Measurements from ENCODE around the gene MUC5B. TPM values are rescaled to one million over a fixed set of nuclear protein-coding genes. Genes with fewer than 3 reads are reported as not detected.

MUC5B gene
- total RNA-seq, 2 experiments from 2014 or later = not detected

DNA sequence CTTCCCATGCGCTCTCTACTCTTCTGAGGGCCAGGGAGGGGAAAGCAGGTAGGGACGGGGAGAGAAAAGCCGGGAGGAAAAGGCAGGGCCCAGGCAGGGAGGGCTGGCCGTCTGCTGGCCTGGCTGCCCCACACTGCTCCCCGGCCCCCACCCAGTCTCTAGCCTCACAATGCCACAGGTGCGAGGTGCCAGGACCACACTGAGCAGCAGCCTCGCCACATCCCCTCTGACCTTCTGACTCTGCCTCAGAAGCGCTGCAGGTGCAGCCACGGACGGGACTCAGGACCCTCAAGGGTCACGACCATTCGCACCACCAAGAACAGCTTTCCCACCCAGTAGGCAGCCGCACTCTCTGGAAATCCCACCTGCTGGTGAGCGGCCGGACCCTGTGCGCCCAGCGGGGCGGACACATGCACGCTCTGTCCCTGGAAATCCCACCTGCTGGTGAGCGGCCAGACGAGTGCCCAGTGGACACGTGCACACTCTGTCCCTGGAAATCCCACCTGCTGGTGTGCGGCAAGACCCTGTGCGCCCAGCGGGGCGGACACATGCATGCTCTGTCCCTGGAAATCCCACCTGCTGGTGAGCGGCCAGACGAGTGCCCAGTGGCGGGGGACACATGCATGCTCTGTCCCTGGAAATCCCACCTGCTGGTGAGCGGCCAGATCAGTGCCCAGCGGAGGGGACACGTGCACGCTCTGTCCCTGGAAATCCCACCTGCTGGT lies 66.5 kb downstream of the MUC5B start:
- H3K27me3 Mint-ChIP-seq = no peaks in the 10 kb centered on the region
- H3K9me3 Mint-ChIP-seq = no peaks in the 10 kb centered on the region
- no peaks in the 10 kb centered on the region for H3K4me1 Mint-ChIP-seq
- no peak overlapping the region for H3K4me3 Mint-ChIP-seq
- ATAC-seq (ENCODE audit: low read depth) = no peak
- POLR2A ChIA-PET = no interaction called here
- H3K36me3 Mint-ChIP-seq = peaks cover 4% of the 10 kb centered on the region
- peak; percentile 19 for DNase-seq
- no peak overlapping the region for H3K27ac Mint-ChIP-seq

DNA sequence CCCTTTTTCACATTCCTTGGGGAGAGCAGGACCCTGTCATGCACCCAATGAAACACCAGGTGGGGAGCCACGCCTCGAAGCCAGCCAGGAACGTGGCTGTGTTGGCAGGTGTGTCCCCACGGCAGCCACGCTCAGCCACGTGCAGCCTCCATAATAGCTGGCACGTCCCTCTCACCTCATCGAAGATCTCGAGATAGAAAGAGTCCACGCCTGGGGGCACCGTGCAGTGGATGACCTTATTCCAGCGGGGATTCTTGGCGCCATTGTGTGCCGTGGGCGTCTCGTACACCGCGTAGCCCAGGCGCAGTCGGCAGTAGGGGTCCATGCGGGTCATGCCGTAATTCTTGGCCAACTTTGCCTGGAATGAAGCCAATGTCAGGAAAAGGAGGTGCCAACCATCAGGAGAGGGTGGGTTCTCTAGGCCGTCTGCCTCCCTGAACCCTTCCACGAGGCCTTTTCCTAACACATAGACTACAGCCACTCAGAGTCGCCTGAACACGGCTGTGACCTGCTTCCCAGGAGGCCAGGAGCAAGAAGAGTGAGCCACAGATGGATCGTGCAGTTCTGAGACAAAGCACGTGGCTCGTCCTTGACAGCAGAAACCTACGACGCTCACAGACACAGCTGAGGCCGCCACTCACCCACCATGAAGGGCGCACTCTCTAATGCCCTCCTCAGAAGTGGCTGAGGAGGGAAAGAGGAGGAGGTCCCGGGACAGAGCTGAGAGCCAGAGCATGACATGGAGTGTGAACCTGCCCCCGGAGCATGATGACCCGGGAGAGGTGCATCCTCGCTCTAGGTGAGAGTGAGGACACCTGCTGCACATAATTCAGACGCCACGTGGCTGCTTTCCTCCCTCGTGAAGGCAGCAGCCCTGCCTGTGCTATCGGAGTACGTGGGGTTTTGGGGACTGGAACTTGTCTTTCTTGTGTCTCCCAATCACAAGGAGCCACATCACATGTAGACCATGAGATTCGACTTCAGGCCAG lies 67.5 kb downstream of the MUC5B start:
- Mint-ChIP-seq H3K4me3 (no peak overlapping the region), H3K27me3 (no peaks in the 10 kb centered on the region), H3K9me3 (no peaks in the 10 kb centered on the region), H3K4me1 (no peaks in the 10 kb centered on the region), H3K36me3 (peaks cover 2% of the 10 kb centered on the region), H3K27ac (no peak overlapping the region)
- DNase-seq (peak; percentile 12), ATAC-seq (ENCODE audit: low read depth) (no peak)
- POLR2A ChIA-PET = no interaction called here

DNA sequence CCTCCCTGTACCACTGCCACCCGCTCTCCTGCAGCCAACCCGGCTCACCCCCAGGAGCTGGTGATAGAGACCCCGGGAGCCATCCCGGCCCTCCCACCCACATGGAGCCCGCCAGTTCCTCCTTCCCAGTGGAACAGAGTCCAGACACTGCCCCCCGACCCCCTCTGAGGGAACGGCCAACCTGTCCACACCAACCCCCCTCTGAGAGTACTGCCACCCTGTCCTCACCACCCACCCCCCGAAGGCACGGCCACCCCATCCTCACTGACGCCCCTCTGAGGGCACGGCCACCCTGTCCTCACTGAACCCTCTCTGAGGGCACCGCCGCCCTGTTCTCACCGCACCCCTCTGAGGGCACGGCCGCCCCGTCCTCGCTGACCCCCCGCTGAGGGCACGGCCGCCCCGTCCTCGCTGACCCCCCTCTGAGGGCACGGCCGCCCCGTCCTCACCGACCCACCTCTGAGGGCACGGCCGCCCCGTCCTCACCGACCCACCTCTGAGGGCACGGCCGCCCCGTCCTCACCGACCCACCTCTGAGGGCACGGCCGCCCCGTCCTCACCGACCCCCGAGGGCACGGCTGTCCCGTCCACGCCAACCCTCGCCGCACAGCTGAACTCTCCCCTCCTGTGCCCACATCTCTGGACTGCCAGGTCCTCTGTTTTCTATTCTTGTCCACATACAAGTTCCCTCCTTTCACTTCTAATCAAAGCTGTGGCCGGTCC lies 68.6 kb downstream of the MUC5B start:
- no peaks in the 10 kb centered on the region for H3K27me3 Mint-ChIP-seq
- no peak overlapping the region for H3K27ac Mint-ChIP-seq
- no peaks in the 10 kb centered on the region for H3K4me1 Mint-ChIP-seq
- DNase-seq (peak; percentile 17), ATAC-seq (ENCODE audit: low read depth) (no peak)
- POLR2A ChIA-PET = no interaction called here
- H3K9me3 Mint-ChIP-seq = no peaks in the 10 kb centered on the region
- H3K4me3 Mint-ChIP-seq = no peak overlapping the region
- H3K36me3 Mint-ChIP-seq = peaks cover 1% of the 10 kb centered on the region

DNA sequence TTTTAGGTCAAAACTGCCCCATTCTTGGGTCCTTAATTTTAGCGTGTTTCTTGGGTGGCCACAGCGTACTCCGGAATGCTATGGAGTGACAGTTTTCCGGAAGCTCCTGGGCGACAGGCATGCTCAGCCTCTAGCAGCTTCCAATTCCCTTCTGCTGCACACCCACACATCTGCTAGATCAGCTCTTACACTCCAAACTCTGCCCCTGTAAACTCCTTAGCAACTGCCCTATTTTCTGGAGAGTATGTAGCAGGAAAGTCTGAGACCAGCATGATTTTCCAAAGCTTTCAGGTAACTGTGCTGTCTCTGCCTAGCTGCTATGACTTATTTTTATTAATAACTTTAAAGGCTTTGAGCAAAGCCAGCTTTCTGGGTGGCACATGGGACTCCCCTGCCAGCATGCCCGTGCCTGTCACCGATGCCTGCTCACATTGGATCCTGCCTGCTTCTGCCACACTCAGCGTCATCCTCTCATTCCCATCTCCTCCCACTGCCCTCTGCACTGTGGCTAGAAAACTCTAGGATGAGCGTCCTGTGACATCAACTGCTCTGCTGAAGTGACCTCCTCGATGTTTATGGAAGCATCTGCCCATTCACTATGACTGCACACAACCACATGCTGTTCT lies 69.3 kb downstream of the MUC5B start:
- Mint-ChIP-seq H3K27ac (no peak overlapping the region), H3K4me1 (no peaks in the 10 kb centered on the region), H3K36me3 (peaks cover 1% of the 10 kb centered on the region), H3K27me3 (no peaks in the 10 kb centered on the region), H3K4me3 (no peak overlapping the region), H3K9me3 (no peaks in the 10 kb centered on the region)
- POLR2A ChIA-PET = no interaction called here
- DNase-seq (no peak), ATAC-seq (ENCODE audit: low read depth) (no peak)

DNA sequence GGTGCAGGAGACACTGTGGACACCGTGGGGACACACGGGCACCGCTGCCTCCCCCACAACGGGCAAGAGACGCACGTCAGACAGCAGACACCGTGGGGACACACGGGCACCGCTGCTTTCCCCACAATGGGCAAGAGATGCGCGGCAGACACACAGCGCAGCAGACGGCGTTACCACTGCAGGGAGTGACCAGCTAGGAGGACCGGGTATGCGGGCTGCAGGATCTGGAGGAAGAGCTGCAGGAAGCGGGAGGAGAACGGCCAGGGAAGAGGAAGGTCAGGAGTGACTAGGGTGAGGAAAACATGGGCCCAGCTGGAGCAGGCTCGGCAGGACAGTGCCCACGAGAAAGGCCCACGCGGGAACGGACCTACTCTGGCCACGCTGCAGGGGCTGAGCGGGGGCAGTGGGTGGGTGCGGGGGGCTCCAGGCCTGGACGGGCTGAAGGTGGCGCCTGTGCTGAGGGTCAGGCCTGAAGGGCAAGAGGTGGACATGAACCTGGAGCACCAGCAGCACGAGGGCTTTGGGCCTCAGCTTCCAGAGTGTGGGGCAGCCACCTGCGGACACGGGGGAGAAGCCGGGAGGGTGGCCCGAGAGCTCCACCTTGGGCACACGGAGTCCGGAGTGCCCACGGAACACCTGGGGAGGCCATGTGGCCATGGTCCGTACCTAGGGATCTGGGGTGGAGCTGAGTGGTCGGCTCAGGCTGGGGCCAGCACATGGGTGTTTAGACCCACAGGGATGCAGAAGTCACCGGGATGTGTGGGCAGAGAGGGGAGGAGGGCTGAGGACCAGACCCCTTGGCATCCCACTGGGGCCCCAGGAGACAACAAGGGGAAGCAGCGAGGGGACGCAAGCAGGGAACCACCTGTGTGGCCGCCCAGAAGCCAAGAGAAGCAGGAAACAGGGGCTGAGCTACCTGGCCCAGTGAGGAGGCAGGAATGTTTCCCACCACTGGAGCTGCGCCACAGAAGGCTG lies 70.1 kb downstream of the MUC5B start:
- no peaks in the 10 kb centered on the region for H3K36me3 Mint-ChIP-seq
- H3K4me1 Mint-ChIP-seq = no peaks in the 10 kb centered on the region
- H3K27me3 Mint-ChIP-seq = no peaks in the 10 kb centered on the region
- no peak overlapping the region for H3K27ac Mint-ChIP-seq
- no peaks in the 10 kb centered on the region for H3K9me3 Mint-ChIP-seq
- peak; percentile 26 for DNase-seq
- H3K4me3 Mint-ChIP-seq = no peak overlapping the region
- no peak for ATAC-seq (ENCODE audit: low read depth)
- POLR2A ChIA-PET = no interaction called here

DNA sequence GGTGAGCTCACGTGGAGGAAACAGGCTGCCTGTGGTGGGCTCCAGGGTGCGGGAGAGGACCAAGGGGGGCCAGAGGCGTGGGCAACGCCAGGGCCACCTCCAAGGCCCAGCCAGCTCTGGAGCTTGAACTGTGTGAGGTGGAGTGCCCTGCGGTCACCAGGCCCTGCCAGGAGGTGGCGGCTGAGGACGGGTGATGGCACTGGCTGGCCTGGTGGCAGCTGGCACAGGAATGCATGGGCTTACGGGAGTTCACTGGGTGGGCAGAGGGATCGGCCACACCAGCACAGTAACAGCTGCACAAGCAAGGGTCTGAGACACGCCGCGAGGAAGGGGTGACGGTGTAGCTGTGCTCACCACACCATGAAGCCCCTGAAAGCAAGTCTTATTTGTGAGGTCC lies 70.8 kb downstream of the MUC5B start:
- H3K27me3 Mint-ChIP-seq = no peaks in the 10 kb centered on the region
- peak; percentile 46 for DNase-seq
- no peaks in the 10 kb centered on the region for H3K4me1 Mint-ChIP-seq
- H3K9me3 Mint-ChIP-seq = no peaks in the 10 kb centered on the region
- no peak overlapping the region for H3K27ac Mint-ChIP-seq
- no peak overlapping the region for H3K4me3 Mint-ChIP-seq
- peak; percentile 67 for ATAC-seq (ENCODE audit: low read depth)
- POLR2A ChIA-PET = no interaction called here
- no peaks in the 10 kb centered on the region for H3K36me3 Mint-ChIP-seq

DNA sequence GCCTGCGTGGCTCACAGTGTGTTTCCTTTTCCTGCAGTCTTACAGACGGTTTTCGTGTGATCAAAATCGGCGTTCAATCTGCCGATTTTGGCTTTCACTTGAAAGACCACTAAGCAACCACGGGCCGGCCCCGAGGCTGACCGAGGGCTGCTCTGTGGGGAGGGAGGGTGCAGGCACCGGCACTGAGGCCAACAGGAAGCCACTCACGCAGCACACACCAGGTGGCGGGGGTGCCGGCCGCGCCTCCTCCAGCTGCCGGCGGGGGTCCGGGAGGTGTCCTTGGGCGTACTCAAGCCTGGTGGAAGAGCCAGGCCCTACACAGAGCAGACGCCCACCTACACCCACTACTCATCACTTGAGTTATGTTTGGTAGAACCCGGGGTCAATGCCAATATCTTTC lies 72.2 kb downstream of the MUC5B start:
- DNase-seq = no peak
- Mint-ChIP-seq H3K27ac (no peak overlapping the region), H3K36me3 (no peaks in the 10 kb centered on the region), H3K27me3 (no peaks in the 10 kb centered on the region), H3K9me3 (no peaks in the 10 kb centered on the region), H3K4me3 (no peak overlapping the region), H3K4me1 (no peaks in the 10 kb centered on the region)
- POLR2A ChIA-PET = no interaction called here
- ATAC-seq (ENCODE audit: low read depth) = no peak

DNA sequence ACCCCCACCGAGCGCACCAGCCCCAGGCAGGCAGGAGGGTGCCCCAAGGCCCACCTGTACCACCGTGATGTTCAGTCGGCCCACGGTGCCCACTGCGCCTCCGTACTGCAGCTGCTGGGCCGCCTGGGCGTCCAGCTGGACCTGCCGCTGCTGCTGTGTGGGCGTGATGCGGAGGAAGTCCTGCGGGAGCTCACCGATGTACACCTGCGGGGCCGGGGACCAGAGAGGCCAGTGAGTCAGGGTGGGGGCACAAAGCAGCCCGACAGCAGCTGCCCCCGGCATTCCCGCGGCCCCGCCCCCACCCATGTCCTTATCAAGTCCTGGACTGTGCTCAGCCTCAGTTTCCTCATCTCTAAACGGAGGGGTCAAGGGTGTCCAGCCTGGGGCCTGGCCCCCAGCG lies 72.7 kb downstream of the MUC5B start:
- H3K27me3 Mint-ChIP-seq = no peaks in the 10 kb centered on the region
- no peaks in the 10 kb centered on the region for H3K36me3 Mint-ChIP-seq
- no peak for DNase-seq
- H3K27ac Mint-ChIP-seq = no peak overlapping the region
- no peak for ATAC-seq (ENCODE audit: low read depth)
- no peak overlapping the region for H3K4me3 Mint-ChIP-seq
- H3K4me1 Mint-ChIP-seq = no peaks in the 10 kb centered on the region
- no peaks in the 10 kb centered on the region for H3K9me3 Mint-ChIP-seq
- POLR2A ChIA-PET = no interaction called here

DNA sequence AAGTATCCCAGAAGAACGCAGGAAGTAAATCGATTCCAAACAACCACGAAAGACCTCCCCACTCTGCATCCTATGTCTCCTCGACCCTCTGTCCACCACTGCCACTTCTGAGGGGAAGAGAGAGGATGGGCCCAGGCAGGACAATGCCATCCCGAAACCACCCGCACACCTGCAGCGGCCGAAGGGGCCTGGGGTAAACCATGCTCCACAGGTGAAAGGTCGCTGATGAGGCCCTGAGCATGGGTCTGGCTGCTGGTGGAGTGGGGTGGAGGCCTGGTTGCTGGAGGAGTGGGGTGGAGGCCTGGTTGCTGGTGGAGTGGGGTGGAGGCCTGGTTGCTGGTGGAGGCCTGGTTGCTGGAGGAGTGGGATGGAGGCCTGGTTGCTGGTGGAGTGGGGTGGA lies 73.4 kb downstream of the MUC5B start:
- Mint-ChIP-seq H3K4me3 (no peak overlapping the region), H3K36me3 (no peaks in the 10 kb centered on the region), H3K27me3 (no peaks in the 10 kb centered on the region), H3K9me3 (no peaks in the 10 kb centered on the region), H3K27ac (no peak overlapping the region), H3K4me1 (no peaks in the 10 kb centered on the region)
- ATAC-seq (ENCODE audit: low read depth) (no peak), DNase-seq (no peak)
- POLR2A ChIA-PET = no interaction called here

DNA sequence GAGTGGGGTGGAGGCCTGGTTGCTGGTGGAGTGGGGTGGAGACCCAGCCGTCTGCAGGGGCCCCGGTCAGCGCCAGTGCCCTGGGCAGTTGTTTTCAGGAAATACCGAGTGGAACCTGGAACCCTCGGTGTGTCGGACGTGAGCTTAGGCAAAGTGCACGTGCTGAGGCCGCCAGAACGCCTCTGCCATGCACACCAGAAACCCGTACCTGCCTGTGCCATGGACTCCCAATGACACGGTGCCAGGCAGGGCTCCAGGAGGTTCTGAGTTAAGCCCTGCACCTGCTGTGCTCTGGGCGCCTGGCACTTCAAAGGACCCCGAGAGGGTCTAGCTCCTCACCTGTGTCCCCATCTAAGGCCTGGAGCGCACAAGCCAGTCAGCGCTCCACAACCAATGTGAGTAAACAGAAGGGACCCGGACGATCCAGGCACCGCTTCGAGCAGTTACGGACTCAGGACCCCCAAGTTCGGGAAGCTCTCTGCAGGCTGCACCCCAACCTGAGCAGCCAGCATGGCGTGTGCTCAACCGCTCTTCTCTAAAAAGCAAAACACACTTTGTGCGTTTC lies 74.2 kb downstream of the MUC5B start:
- ATAC-seq (ENCODE audit: low read depth) = no peak
- POLR2A ChIA-PET = no interaction called here
- Mint-ChIP-seq H3K4me3 (no peak overlapping the region), H3K27ac (no peak overlapping the region), H3K27me3 (no peaks in the 10 kb centered on the region), H3K4me1 (no peaks in the 10 kb centered on the region), H3K9me3 (no peaks in the 10 kb centered on the region), H3K36me3 (no peaks in the 10 kb centered on the region)
- no peak for DNase-seq

DNA sequence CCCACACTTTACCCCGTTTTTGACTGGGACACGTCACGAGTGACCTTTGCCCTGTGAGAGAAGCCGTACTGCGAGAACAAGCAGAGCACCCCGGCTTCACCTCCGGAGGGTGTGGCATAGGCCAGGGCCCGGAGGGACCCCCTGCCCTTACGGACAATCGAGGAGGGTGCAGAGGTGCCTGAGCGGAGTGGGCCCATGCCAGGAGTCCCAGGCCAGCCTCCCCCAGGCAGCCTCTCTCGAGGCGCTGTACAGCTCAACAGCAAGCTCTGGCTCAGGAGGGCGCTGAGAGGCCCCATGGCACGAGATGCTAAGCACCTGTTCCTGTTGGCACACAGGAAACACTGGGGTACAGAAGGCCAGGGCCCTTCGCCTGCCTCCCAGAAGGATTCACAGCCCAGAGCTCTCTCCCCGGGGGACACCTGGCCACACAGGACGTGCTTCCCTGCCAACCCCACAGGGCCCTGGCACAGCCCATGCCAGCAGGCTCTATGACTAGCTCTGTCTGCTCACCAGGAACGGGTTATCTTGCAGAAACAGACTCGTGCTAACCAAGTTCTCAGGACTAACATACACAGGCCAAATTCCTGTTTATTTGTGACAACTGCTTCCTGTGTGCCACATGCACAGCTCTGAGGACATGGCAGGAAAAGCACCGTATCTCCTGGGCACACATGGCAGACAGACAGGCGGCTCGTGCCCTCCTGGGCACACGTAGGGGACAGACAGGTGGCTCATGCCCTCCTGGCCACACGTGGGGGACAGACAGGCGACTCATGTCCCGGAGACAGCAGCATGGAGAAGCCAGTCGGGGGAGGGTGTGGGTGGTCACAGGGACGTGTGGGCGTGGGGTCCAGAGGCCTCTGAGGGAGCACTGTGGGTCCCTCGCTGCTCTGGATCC lies 75.0 kb downstream of the MUC5B start:
- no peaks in the 10 kb centered on the region for H3K4me1 Mint-ChIP-seq
- H3K27ac Mint-ChIP-seq = no peak overlapping the region
- ATAC-seq (ENCODE audit: low read depth) (no peak), DNase-seq (no peak)
- POLR2A ChIA-PET = no interaction called here
- H3K27me3 Mint-ChIP-seq = no peaks in the 10 kb centered on the region
- no peaks in the 10 kb centered on the region for H3K36me3 Mint-ChIP-seq
- no peaks in the 10 kb centered on the region for H3K9me3 Mint-ChIP-seq
- no peak overlapping the region for H3K4me3 Mint-ChIP-seq
